Neural progenitor cell (in vitro differentiated cells): ENCODE results near the gene FBXL19. TPM values are rescaled to one million over a fixed set of nuclear protein-coding genes. Genes with fewer than 3 reads are reported as not detected.

ENCODE experiments used
- DNase-seq: peaks from one replicate; pipeline ENCODE4 v3.0.0-alpha.2; 2016; ENCODE audit warnings: low spot score
- H2AFZ ChIP-seq: fragments of 200-600 bp; sonication (generic); replicated peaks from 2 replicates; pipeline ENCODE4 v1.6.1; 2016; ENCODE audit warnings: antibody characterized with exemption
- H3F3A ChIP-seq: fragments of 200-600 bp; sonication (generic); 2 replicates; pipeline ENCODE4 v1.6.1; 2016; ENCODE audit warnings: antibody characterized with exemption, low read depth
- H3K27ac ChIP-seq: fragments of 200-600 bp; sonication (generic); 2 replicates; pipeline ENCODE4 v1.5.1; 2016; ENCODE audit warnings: mild to moderate bottlenecking
- H3K27me3 ChIP-seq: fragments of 200-600 bp; sonication (generic); 2 replicates; pipeline ENCODE4 v1.6.1; 2016; ENCODE audit warnings: mild to moderate bottlenecking, moderate library complexity
- H3K36me3 ChIP-seq: fragments of 200-600 bp; sonication (generic); 2 replicates; pipeline ENCODE4 v1.5.1; 2016
- H3K4me1 ChIP-seq: fragments of 200-600 bp; sonication (generic); 2 replicates; pipeline ENCODE4 v1.6.1; 2016; ENCODE audit warnings: mixed run types
- H3K4me2 ChIP-seq: fragments of 200-600 bp; sonication (generic); 2 replicates; pipeline ENCODE4 v1.6.1; 2016
- H3K4me3 ChIP-seq: fragments of 200-600 bp; sonication (generic); 2 replicates; pipeline ENCODE4 v1.5.1; 2016
- H3K79me2 ChIP-seq: fragments of 200-600 bp; sonication (generic); 2 replicates; pipeline ENCODE4 v1.6.1; 2016; ENCODE audit warnings: low read depth
- H3K9ac ChIP-seq: fragments of 200-600 bp; sonication (generic); 2 replicates; pipeline ENCODE4 v1.6.1; 2016
- H3K9me3 ChIP-seq: fragments of 200-600 bp; sonication (generic); 2 replicates; pipeline ENCODE4 v1.5.1; 2016; ENCODE audit warnings: low read depth
- H4K20me1 ChIP-seq: fragments of 200-600 bp; sonication (generic); 2 replicates; pipeline ENCODE4 v1.6.1; 2016; ENCODE audit warnings: low read depth
- H3K27ac Mint-ChIP-seq: 3 replicates; pipeline ENCODE4 v1.8.0; 2021; ENCODE audit warnings: mixed read lengths
- H3K27me3 Mint-ChIP-seq: 2 replicates; pipeline ENCODE4 v1.8.0; 2022; ENCODE audit warnings: low read depth, mild to moderate bottlenecking, inconsistent platforms, moderate library complexity, mixed read lengths; ENCODE audit not compliant: insufficient read depth
- H3K36me3 Mint-ChIP-seq: 3 replicates; pipeline ENCODE4 v1.8.0; 2021; ENCODE audit warnings: mixed read lengths
- H3K4me1 Mint-ChIP-seq: 3 replicates; pipeline ENCODE4 v1.8.0; 2021; ENCODE audit warnings: mixed read lengths
- H3K4me3 Mint-ChIP-seq: 3 replicates; pipeline ENCODE4 v1.8.0; 2021; ENCODE audit warnings: mild to moderate bottlenecking, moderate library complexity, mixed read lengths
- H3K9me3 Mint-ChIP-seq: 3 replicates; pipeline ENCODE4 v1.8.0; 2020; ENCODE audit warnings: mixed read lengths
- CTCF ChIP-seq: fragments of 200-600 bp; sonication (generic); IDR thresholded peaks from 2 replicates; pipeline ENCODE4 v1.5.1; 2017; ENCODE audit warnings: antibody characterized with exemption, mild to moderate bottlenecking
- EZH2 ChIP-seq: fragments of 200-600 bp; sonication (generic); IDR thresholded peaks from 2 replicates; pipeline ENCODE4 v1.6.1; 2017; ENCODE audit warnings: antibody characterized with exemption, mild to moderate bottlenecking, moderate library complexity
- EZH2phosphoT487 ChIP-seq: fragments of 200-600 bp; sonication (generic); IDR thresholded peaks from 2 replicates; pipeline ENCODE4 v1.6.1; 2017; ENCODE audit warnings: antibody characterized with exemption
- total RNA-seq: library from RNA; depleted of rRNA; stranded (reverse); fragments of >200 nt; gene quantifications from 2 replicates; pipeline ENCODE4 v1.2.3, GENCODE V29; 2015; ENCODE audit warnings: low replicate concordance

FBXL19 gene
- total RNA-seq, 1 donor from 2014 or later = 9.2 TPM

DNA sequence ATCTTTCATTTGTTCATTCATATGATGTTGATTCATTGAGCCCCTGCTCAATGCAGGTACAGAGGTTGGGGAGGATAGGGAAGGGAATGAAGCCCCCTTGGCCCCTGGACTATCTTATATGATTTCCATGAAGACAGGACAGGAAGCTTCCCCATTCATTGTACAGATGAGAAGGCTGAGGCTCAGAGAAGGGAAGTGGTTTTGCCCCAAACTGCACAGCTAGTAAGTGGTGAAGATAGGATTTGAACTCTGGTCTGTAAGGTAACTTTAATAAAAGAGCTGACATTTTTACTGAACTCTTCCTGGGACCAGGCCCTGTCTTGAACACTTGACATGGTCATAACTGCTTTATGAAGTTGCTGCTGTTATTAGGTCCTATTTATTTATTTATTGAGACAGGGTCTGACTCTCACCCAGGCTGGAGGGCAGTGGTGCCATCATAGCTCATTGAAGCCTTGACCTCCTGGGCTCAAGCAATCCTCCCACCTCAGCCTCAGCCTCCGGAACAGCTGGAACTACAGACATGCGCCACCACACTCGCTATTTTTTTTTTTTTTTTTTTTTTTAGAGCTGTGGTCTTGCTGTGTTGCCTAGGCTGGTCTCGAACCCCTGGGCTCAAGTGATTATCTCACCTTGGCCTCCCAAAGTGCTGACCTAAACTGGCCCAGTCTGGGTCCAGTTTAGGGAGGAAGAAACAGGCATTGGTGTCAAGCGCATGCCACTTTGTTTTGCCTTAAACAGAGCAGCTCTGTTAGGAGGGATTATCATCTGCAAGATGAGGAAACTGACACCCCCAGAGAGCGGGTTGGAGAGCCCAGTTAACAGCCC is 22.0 kb upstream of the FBXL19 start:
- Histone ChIP-seq H3K4me2 (peak overlapping the region; percentile 92), H3K27ac (no peak overlapping the region), H3K4me3 (peak overlapping the region; percentile 58), H3K9me3 (no peaks in the 10 kb centered on the region), H3K27me3 (peaks cover 13% of the 10 kb centered on the region), H3K79me2 (no peaks in the 10 kb centered on the region), H4K20me1 (no peaks in the 10 kb centered on the region), H3K9ac (no peak overlapping the region), H2AFZ (peak overlapping the region; percentile 96), H3K36me3 (no peaks in the 10 kb centered on the region), H3F3A (peaks cover 39% of the 10 kb centered on the region), H3K4me1 (no peaks in the 10 kb centered on the region)
- TF ChIP-seq CTCF = no peak
- no peak for TF ChIP-seq EZH2phosphoT487
- TF ChIP-seq EZH2 = no peak
- Mint-ChIP-seq H3K4me1 (peaks cover 14% of the 10 kb centered on the region), H3K27me3 (peaks cover 10% of the 10 kb centered on the region), H3K36me3 (no peaks in the 10 kb centered on the region), H3K9me3 (no peaks in the 10 kb centered on the region), H3K4me3 (peak overlapping the region; percentile 76), H3K27ac (no peak overlapping the region)
- no peak for DNase-seq

DNA sequence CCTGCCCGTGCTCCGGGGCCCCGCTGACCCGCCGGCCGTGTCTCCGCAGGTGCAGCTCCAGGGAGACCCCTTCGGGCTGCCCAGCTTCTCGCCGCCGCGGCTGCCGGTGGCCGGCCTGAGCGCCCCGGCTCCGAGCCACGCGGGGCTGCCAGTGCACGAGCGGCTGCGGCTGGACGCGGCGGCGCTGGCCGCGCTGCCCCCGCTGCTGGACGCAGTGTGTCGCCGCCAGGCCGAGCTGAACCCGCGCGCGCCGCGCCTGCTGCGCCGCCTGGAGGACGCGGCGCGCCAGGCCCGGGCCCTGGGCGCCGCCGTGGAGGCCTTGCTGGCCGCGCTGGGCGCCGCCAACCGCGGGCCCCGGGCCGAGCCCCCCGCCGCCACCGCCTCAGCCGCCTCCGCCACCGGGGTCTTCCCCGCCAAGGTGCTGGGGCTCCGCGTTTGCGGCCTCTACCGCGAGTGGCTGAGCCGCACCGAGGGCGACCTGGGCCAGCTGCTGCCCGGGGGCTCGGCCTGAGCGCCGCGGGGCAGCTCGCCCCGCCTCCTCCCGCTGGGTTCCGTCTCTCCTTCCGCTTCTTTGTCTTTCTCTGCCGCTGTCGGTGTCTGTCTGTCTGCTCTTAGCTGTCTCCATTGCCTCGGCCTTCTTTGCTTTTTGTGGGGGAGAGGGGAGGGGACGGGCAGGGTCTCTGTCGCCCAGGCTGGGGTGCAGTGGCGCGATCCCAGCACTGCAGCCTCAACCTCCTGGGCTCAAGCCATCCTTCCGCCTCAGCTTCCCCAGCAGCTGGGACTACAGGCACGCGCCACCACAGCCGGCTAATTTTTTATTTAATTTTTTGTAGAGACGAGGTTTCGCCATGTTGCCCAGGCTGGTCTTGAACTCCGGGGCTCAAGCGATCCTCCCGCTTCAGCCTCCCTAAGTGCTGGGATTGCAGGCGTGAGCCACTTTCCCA is 21.1 kb upstream of the FBXL19 start:
- Histone ChIP-seq H3K4me2 (peak overlapping the region; percentile 92), H3K9me3 (no peaks in the 10 kb centered on the region), H4K20me1 (no peaks in the 10 kb centered on the region), H2AFZ (peak overlapping the region; percentile 96), H3K4me3 (peak overlapping the region; percentile 59), H3K27ac (no peak overlapping the region), H3F3A (peaks cover 33% of the 10 kb centered on the region), H3K79me2 (no peaks in the 10 kb centered on the region), H3K4me1 (no peaks in the 10 kb centered on the region), H3K36me3 (no peaks in the 10 kb centered on the region), H3K27me3 (peaks cover 13% of the 10 kb centered on the region), H3K9ac (peak overlapping the region; percentile 52)
- Mint-ChIP-seq H3K27ac (peak overlapping the region; percentile 96), H3K4me1 (peaks cover 9% of the 10 kb centered on the region), H3K9me3 (no peaks in the 10 kb centered on the region), H3K27me3 (peaks cover 8% of the 10 kb centered on the region), H3K4me3 (peak overlapping the region; percentile 87), H3K36me3 (no peaks in the 10 kb centered on the region)
- TF ChIP-seq EZH2phosphoT487 (no peak), EZH2 (no peak), CTCF (no peak)
- DNase-seq = peak; percentile 92

GRCh38 chr16:30903002-30903401 is 20.4 kb upstream of the FBXL19 start:
- Histone ChIP-seq H2AFZ (no peak overlapping the region), H3K4me2 (peak overlapping the region; percentile 82), H4K20me1 (no peaks in the 10 kb centered on the region), H3K36me3 (no peaks in the 10 kb centered on the region), H3K79me2 (no peaks in the 10 kb centered on the region), H3F3A (peaks cover 39% of the 10 kb centered on the region), H3K27me3 (peaks cover 13% of the 10 kb centered on the region), H3K27ac (no peak overlapping the region), H3K4me3 (no peak overlapping the region), H3K4me1 (no peaks in the 10 kb centered on the region), H3K9ac (no peak overlapping the region), H3K9me3 (no peaks in the 10 kb centered on the region)
- TF ChIP-seq EZH2 (no peak), CTCF (no peak), EZH2phosphoT487 (no peak)
- Mint-ChIP-seq H3K27ac (peak overlapping the region; percentile 74), H3K36me3 (no peaks in the 10 kb centered on the region), H3K4me3 (peak overlapping the region; percentile 87), H3K4me1 (peaks cover 15% of the 10 kb centered on the region), H3K27me3 (peaks cover 8% of the 10 kb centered on the region), H3K9me3 (no peaks in the 10 kb centered on the region)
- no peak for DNase-seq
